GM23338 (cell line): ENCODE data around the gene PCDHGA8.

Experiments used
- CTCF ChIP-seq, 2 experiments: fragments of 200-600 bp in 1 of 2; sonication (generic) in 1 of 2; conservative IDR thresholded peaks; 2 replicates each; pipeline versions ENCODE4 v1.5.1 to v1.6.1; 2016 to 2017; ENCODE audit warnings: antibody characterized with exemption in 2 of 2, low read depth in 2 of 2, mild to moderate bottlenecking in 2 of 2, moderate library complexity in 1 of 2
- EZH2 ChIP-seq: fragments of 200-600 bp; sonication (generic); IDR thresholded peaks from one replicate; pipeline ENCODE4 v1.8.0; 2017; ENCODE audit warnings: antibody characterized with exemption, mild to moderate bottlenecking, low read depth; ENCODE audit not compliant: unreplicated experiment
- ZNF114 ChIP-seq: fragments of 250-450 bp; sonication (Bioruptor Pico); IDR thresholded peaks from 2 replicates; pipeline ENCODE4 v1.5.0; 2020; ENCODE audit warnings: mild to moderate bottlenecking, moderate library complexity

GRCh38 chr5:141398608-141399007 lies 6.2 kb downstream of the PCDHGA8 start:
- TF ChIP-seq CTCF (conservative IDR thresholded peaks at IDR 0.05; ENCODE audit: low read depth in 2 of 2) (no peak), EZH2 (no peak), ZNF114 (CRISPR knock-in tag) (no peak)
